ENCODE results near the gene SHPK. TPM values are rescaled to one million over a fixed set of nuclear protein-coding genes. Genes with fewer than 3 reads are reported as not detected.

The SHPK gene
- total RNA-seq, 1 donor from 2014 or later, result 9.0 TPM

DNA sequence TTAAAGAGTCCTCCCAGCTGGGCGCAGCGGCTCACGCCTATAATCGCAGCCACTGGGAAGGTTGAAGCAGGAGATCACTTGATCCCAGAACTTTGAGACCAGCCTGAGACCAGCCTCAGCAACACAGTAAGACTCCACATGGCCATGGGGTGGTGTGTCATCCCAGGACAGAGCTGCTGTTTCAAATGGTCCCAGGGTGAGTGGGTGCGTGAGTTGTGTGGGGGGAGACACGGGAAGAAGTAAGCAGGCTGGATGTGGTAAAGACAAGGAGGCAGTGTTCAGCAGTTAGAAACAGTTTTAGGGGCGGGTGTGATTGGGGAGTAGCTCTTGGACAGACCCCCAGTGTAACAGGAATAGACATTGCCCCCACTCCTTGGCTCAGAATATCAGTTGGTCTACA, 3.8 kb downstream of the SHPK start:
- Histone ChIP-seq H3K27me3 (ENCODE audit: control insufficient read depth, insufficient read depth, low read length) (no peaks in the 10 kb centered on the region), H3K36me3 (ENCODE audit: control insufficient read depth, insufficient read depth, low read length) (peaks cover 10% of the 10 kb centered on the region), H3K4me3 (ENCODE audit: low read depth, low read length) (no peak overlapping the region)
- FAIRE-seq (no peak), DNase-seq (ENCODE audit: low read depth) (no peak)
- TF ChIP-seq, protein P1, sequence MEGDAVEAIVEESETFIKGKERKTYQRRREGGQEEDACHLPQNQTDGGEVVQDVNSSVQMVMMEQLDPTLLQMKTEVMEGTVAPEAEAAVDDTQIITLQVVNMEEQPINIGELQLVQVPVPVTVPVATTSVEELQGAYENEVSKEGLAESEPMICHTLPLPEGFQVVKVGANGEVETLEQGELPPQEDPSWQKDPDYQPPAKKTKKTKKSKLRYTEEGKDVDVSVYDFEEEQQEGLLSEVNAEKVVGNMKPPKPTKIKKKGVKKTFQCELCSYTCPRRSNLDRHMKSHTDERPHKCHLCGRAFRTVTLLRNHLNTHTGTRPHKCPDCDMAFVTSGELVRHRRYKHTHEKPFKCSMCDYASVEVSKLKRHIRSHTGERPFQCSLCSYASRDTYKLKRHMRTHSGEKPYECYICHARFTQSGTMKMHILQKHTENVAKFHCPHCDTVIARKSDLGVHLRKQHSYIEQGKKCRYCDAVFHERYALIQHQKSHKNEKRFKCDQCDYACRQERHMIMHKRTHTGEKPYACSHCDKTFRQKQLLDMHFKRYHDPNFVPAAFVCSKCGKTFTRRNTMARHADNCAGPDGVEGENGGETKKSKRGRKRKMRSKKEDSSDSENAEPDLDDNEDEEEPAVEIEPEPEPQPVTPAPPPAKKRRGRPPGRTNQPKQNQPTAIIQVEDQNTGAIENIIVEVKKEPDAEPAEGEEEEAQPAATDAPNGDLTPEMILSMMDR (IDR thresholded peaks at IDR 0.05; ENCODE audit: insufficient read depth, low read length, severe bottlenecking), result no peak

DNA sequence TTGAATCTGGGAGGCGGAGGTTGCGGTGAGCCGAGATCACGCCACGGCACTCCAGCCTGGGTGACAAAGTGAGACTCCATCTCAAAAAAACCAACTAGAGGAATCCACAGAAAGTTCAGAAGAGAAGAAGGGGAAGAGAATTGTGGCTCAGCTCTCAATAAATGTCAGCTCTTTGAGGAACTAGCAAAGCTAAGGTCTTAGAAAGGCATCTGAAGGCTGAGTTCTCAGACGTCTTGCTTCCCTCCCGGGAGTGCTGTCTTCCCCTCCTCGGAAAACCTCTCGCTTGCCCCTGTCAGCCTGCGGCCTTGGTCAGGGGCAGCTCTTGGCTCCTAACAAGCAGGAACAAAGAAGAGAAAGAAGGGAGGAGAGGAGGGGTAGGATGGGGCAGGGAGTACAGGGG, 5.3 kb downstream of the SHPK start:
- no peak overlapping the region for H3K4me3 ChIP-seq (ENCODE audit: low read depth, low read length)
- TF ChIP-seq, protein P1 (IDR thresholded peaks at IDR 0.05; ENCODE audit: insufficient read depth, low read length, severe bottlenecking), result no peak
- no peak for FAIRE-seq
- DNase-seq (ENCODE audit: low read depth), result no peak
- no peaks in the 10 kb centered on the region for H3K27me3 ChIP-seq (ENCODE audit: control insufficient read depth, insufficient read depth, low read length)
- peaks cover 10% of the 10 kb centered on the region for H3K36me3 ChIP-seq (ENCODE audit: control insufficient read depth, insufficient read depth, low read length)

DNA sequence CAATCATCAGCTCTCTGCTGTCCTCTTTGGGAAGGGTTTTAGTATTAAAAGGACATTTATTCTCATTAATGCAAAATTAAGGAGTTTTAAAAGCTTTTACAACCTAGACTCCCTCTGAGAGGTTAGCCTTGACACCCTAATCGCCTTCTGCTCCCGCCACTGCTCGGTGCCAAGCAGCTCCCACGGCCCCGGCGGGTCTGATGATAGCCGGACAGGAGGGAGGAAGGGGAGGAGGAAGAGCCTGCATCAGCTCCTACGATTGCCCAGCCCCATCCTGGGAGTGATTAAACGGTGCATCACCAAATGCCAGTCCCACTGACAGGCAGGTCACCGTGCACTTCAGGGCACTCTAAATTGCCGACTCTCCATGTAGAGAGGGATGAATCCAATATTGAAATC, 8.3 kb downstream of the SHPK start:
- DNase-seq (ENCODE audit: low read depth) (no peak), FAIRE-seq (no peak)
- TF ChIP-seq, protein P1 (IDR thresholded peaks at IDR 0.05; ENCODE audit: insufficient read depth, low read length, severe bottlenecking), result no peak
- peaks cover 26% of the 10 kb centered on the region for H3K36me3 ChIP-seq (ENCODE audit: control insufficient read depth, insufficient read depth, low read length)
- H3K4me3 ChIP-seq (ENCODE audit: low read depth, low read length), result no peak overlapping the region
- no peaks in the 10 kb centered on the region for H3K27me3 ChIP-seq (ENCODE audit: control insufficient read depth, insufficient read depth, low read length)

DNA sequence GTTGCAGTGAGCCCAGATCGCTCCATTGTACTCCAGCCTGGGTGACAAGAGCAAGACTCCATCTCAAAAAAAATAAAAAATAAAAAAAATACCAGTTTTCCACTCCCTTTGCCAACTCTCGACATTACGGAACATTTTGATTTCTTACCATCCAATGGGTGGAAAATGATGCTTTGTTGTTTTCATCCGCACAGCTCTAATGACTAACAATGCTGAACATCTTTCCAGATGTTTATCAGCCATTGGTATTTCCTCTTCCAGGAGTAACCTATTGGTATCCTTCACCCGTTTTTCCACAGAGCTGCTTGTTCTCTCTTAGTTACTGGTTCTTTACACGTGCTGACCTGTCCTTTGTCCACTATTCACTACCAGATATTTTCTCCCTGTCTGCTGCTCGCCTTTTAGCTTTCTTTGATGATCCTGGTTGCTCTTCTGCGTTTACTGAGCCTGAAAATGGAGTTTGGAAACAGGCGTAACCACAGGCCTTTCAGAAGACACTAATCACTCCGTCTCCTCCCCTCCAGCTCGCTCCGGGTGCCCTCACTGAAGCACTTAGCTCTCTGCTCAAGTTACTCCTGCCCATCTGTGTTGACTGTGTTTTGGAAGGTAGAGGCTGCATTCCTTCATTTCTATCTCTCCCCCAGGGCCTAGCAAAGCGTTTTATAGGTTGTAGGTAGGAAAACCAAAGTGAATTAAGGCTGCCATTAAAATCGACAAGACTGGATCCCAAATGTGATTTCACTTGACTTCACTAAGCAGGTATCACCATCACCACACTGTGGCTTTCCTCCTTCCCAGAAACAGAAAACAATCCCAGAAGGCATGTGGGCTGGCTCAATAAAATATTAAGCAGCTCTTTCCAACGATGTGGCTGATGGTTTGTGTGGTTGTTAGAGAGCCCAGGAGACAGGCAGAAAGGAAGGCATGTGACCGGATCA, 8.9 kb downstream of the SHPK start:
- TF ChIP-seq, protein P1 (IDR thresholded peaks at IDR 0.05; ENCODE audit: insufficient read depth, low read length, severe bottlenecking), result no peak

DNA sequence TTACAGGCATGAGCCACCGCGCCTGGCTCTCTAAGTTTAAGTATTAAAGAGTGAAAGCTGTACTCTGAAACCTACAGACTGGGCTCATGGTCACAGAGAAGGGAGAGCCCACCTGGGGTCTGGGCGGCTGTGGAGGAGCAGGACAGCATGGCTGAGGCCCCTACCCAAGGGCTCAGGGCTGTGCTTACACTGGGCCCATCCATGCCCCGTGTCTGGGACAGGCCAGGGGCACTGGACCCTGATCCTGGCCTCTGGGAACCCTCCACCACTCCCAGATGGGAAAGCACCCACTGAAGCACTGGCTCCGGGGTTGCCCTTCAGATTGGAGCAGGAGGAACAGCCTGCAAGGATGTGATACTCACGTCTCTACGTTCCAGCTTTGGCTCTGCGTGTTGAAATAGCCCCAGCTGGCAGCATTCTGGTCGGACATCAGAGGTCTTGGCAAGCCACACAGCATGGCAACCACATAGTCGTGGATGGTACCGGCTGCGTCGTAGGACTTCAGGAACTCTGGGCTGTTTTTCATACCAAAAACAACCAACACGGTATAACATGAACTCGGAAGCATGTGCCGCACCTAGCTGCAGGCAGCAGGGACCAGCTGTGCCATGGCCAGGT, 13.0 kb downstream of the SHPK start:
- H3K4me3 ChIP-seq (ENCODE audit: low read depth, low read length), result no peak overlapping the region
- H3K27me3 ChIP-seq (ENCODE audit: control insufficient read depth, insufficient read depth, low read length), result no peaks in the 10 kb centered on the region
- H3K36me3 ChIP-seq (ENCODE audit: control insufficient read depth, insufficient read depth, low read length), result peaks cover 21% of the 10 kb centered on the region
- TF ChIP-seq, protein P1 (IDR thresholded peaks at IDR 0.05; ENCODE audit: insufficient read depth, low read length, severe bottlenecking), result no peak
- no peak for FAIRE-seq
- DNase-seq (ENCODE audit: low read depth), result no peak

More for the DNA sequence above, 8.9 kb downstream of the SHPK start:
- DNase-seq (ENCODE audit: low read depth) (no peak), FAIRE-seq (no peak)
- Histone ChIP-seq H3K27me3 (ENCODE audit: control insufficient read depth, insufficient read depth, low read length) (no peaks in the 10 kb centered on the region), H3K4me3 (ENCODE audit: low read depth, low read length) (no peak overlapping the region), H3K36me3 (ENCODE audit: control insufficient read depth, insufficient read depth, low read length) (peaks cover 24% of the 10 kb centered on the region)
